CD4-positive, alpha-beta memory T cell (primary cell): ENCODE data around the gene CYP26A1. TPM values are rescaled to one million over a fixed set of nuclear protein-coding genes. Genes with fewer than 3 reads are reported as not detected.
A peak's percentile ranks its signal among the peaks of the same experiment; 100 is the strongest.

Experiments
- CTCF ChIA-PET: fragments of 350-600 bp; sonication (Branson Sonifier 250); formaldehyde crosslinking; loops from one replicate; lab custom pipeline; 2021; ENCODE audit warnings: inconsistent platforms; ENCODE audit not compliant: partially characterized antibody; lab: Charles Lee
- POLR2A ChIA-PET: fragments of 350-600 bp; sonication (Branson Sonifier 250); formaldehyde crosslinking; loops from one replicate; lab custom pipeline; 2021; ENCODE audit not compliant: partially characterized antibody; lab: Charles Lee
- DNase-seq, 5 donors: peaks; one replicate each; pipeline versions ENCODE4 v3.0.0 to v3.0.0-alpha.2; 2020 to 2022; ENCODE audit warnings: mixed read lengths in 1 of 5
- H3K27ac ChIP-seq: one replicate; pipeline ENCODE4 v1.7.0; 2013; ENCODE audit warnings: low read depth, low read length
- H3K27me3 ChIP-seq: 2 replicates; pipeline ENCODE4 v1.7.0; 2013; ENCODE audit warnings: mild to moderate bottlenecking, low read length, moderate library complexity; ENCODE audit not compliant: insufficient read depth
- H3K36me3 ChIP-seq: 2 replicates; pipeline ENCODE4 v1.7.0; 2013; ENCODE audit warnings: mild to moderate bottlenecking, low read length, moderate library complexity; ENCODE audit not compliant: insufficient read depth
- H3K4me1 ChIP-seq: 2 replicates; pipeline ENCODE4 v1.7.0; 2013; ENCODE audit warnings: mild to moderate bottlenecking, low read length, moderate library complexity; ENCODE audit not compliant: insufficient read depth
- H3K4me3 ChIP-seq, 2 donors: one replicate each; pipeline ENCODE4 v1.7.0; 2013; ENCODE audit warnings: low read length in 2 of 2, mild to moderate bottlenecking in 1 of 2
- H3K9me3 ChIP-seq, 2 donors: one replicate each; pipeline ENCODE4 v1.7.0; 2013; ENCODE audit warnings: low read length in 2 of 2, control low read depth in 1 of 2; ENCODE audit not compliant: control insufficient read depth in 1 of 2
- H3K27ac Mint-ChIP-seq, 7 donors: one replicate each; pipeline ENCODE4 v1.8.0; 2020 to 2021; ENCODE audit warnings: mixed read lengths in 7 of 7, mild to moderate bottlenecking in 6 of 7, inconsistent platforms in 3 of 7, moderate library complexity in 3 of 7
- H3K27me3 Mint-ChIP-seq, 2 donors: one replicate each; pipeline ENCODE4 v1.8.0; 2020 to 2021; ENCODE audit warnings: mixed read lengths in 2 of 2
- H3K36me3 Mint-ChIP-seq, 2 donors: one replicate each; pipeline ENCODE4 v1.8.0; 2020 to 2021; ENCODE audit warnings: mixed read lengths in 2 of 2, inconsistent platforms in 1 of 2, mild to moderate bottlenecking in 1 of 2
- H3K4me1 Mint-ChIP-seq, 4 donors: one replicate each; pipeline ENCODE4 v1.8.0; 2020 to 2021; ENCODE audit warnings: mixed read lengths in 4 of 4, mild to moderate bottlenecking in 1 of 4
- H3K4me3 Mint-ChIP-seq, 8 donors: one replicate each; pipeline ENCODE4 v1.8.0; 2020 to 2021; ENCODE audit warnings: mixed read lengths in 8 of 8, mild to moderate bottlenecking in 7 of 8, moderate library complexity in 6 of 8, inconsistent platforms in 3 of 8
- H3K9me3 Mint-ChIP-seq, 8 donors: one replicate each; pipeline ENCODE4 v1.8.0; 2020 to 2021; ENCODE audit warnings: mixed read lengths in 8 of 8, mild to moderate bottlenecking in 5 of 8, inconsistent platforms in 3 of 8, moderate library complexity in 1 of 8
- intact Hi-C: fragments of 100-400 bp; cut with micrococcal nuclease; formaldehyde crosslinking; loops from one replicate; pipeline ENCODE4 v1.15.1; 2023
- polyA plus RNA-seq, 2 donors: library from polyadenylated mRNA; unstranded; fragments of 300-500 nt; fragmentation: Illumina TruSeq; gene quantifications; one replicate each; pipeline ENCODE4 v1.2.3, GENCODE V29; 2021
- total RNA-seq, 2 experiments: library from RNA; stranded (reverse); gene quantifications; one replicate each; pipeline ENCODE4 v1.2.3, GENCODE V29; 2021

The CYP26A1 gene
- total and polyA plus RNA-seq, 4 experiments from 2014 or later = not detected

- Mint-ChIP-seq H3K36me3 (no peaks in the 10 kb centered on the region), H3K9me3 (peaks cover 0 to 11% (median 2%) of the 10 kb centered on the region in 8 donors), H3K27ac (no peak overlapping the region), H3K27me3 (no peaks in the 10 kb centered on the region), H3K4me3 (no peak overlapping the region), H3K4me1 (no peaks in the 10 kb centered on the region)
- ChIA-PET POLR2A (no interaction called here), CTCF (interaction anchor here (3.3 kb wide), 1 partner anchor 12 kb away, joined by 15 read pairs; no protein-coding TSS in a partner anchor)
- Histone ChIP-seq H3K4me1 (no peaks in the 10 kb centered on the region), H3K27ac (no peak overlapping the region), H3K27me3 (no peaks in the 10 kb centered on the region), H3K36me3 (no peaks in the 10 kb centered on the region), H3K4me3 (no peak overlapping the region), H3K9me3 (no peaks in the 10 kb centered on the region)
- DNase-seq = no peak
- intact Hi-C loops = no loop called here
These were observed 30.3 kb downstream of the CYP26A1 start for GRCh38 chr10:93103953-93104352.

DNA sequence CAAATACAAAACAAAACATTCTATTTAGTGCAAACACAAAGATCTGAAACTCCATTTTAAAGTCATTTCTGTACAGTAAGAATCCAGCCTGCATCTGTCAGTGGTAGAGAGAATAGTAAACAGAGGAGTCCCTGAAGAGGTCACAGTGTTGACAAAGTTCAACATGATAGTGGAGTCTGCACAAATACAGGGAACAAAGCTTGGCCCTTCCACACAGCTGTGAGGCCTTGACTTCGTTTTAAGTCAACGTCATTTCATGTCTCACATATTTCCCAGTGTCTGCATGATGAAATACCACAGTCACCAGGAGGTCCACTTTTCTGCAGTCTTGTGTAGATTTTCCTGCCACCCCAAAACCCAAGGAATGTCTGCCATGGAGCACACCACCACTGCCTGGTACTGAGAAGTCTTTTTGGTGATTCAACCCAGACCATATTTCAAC lies 33.0 kb downstream of the CYP26A1 start:
- H3K36me3 Mint-ChIP-seq = no peaks in the 10 kb centered on the region
- ChIA-PET POLR2A (interaction anchor here (0.8 kb wide), 1 partner anchor 10 kb away, joined by 3 read pairs; no protein-coding TSS in a partner anchor), CTCF (interaction anchor here (0.8 to 3.3 kb wide), 2 partner anchors 9 to 405 kb away, joined by 5 to 15 read pairs; no protein-coding TSS in a partner anchor)
- Histone ChIP-seq H3K4me3 (no peak overlapping the region), H3K4me1 (no peaks in the 10 kb centered on the region), H3K27ac (no peak overlapping the region), H3K9me3 (no peaks in the 10 kb centered on the region), H3K36me3 (no peaks in the 10 kb centered on the region), H3K27me3 (no peaks in the 10 kb centered on the region)
- peak overlapping the region in 1 of 7 donors; percentile 64 for H3K27ac Mint-ChIP-seq
- H3K27me3 Mint-ChIP-seq = peaks cover 0 to 6% of the 10 kb centered on the region in 2 donors
- DNase-seq = no peak
- no peak overlapping the region for H3K4me3 Mint-ChIP-seq
- H3K4me1 Mint-ChIP-seq = no peaks in the 10 kb centered on the region
- intact Hi-C loops = no loop called here
- H3K9me3 Mint-ChIP-seq = peaks cover 0 to 11% (median 2%) of the 10 kb centered on the region in 8 donors

DNA sequence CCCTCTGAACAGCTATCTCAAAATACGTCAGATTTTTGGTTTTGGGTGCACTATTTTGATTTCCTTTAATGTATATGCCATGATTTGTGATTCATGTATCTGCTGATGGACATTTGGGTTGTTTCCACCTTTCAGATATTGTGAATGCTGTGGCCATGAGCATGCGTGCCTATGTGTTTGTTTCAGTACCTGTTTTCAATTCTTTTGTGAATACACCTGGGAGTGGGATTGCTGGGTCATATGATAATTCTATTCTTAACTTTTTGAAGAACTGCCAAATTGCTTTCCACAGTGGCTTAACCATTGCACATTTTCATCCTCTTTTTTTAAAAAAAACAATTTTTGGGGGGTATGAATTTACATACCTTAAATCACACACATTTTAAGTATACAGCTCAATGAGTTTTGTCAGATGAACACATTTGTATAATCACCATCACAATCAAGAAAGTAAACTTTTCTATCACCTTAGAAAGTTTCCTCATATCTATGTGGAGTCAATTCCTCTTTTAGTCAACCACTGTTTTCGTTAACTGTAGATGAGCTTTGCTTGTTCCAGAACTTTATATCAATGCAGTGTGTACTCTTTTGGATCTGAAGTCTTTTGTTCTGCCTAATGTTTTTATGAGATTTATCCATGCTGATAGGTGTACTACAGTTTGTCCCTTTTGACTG lies 36.9 kb downstream of the CYP26A1 start:
- intact Hi-C loops = no loop called here
- H3K27me3 Mint-ChIP-seq = peaks cover 0 to 12% of the 10 kb centered on the region in 2 donors
- H3K9me3 Mint-ChIP-seq = no peaks in the 10 kb centered on the region
- H3K27ac Mint-ChIP-seq = no peak overlapping the region
- no peak for DNase-seq
- Histone ChIP-seq H3K27ac (no peak overlapping the region), H3K36me3 (no peaks in the 10 kb centered on the region), H3K9me3 (no peaks in the 10 kb centered on the region), H3K4me1 (peaks cover 6% of the 10 kb centered on the region), H3K4me3 (no peak overlapping the region), H3K27me3 (no peaks in the 10 kb centered on the region)
- H3K4me1 Mint-ChIP-seq = peaks cover 4 to 11% (median 6%) of the 10 kb centered on the region in 4 donors
- H3K36me3 Mint-ChIP-seq = no peaks in the 10 kb centered on the region
- ChIA-PET POLR2A (no interaction called here), CTCF (interaction anchor here (1.0 to 1.6 kb wide), 3 partner anchors 74 to 242 kb away, joined by 3 to 4 read pairs (median 3); no protein-coding TSS in a partner anchor)
- H3K4me3 Mint-ChIP-seq = no peak overlapping the region

DNA sequence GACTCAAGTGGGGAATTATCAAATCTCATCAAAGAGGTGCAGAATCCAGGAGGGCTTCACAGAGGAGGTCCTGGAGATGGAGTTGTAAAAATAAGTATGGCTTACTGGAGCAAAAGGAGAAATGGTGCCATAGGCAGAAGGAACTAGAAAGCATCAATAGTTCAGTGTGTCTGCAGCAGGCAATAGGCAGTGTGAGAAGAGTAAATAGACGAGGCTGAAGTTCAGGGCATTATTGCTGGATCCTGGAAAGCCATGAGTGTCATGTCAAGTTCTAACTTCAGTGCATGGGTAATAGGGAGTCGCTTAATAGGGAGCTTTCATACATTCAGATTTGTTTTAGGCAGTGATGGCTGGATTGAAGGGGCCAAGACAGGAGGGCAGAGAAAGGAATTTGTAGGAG lies 39.3 kb downstream of the CYP26A1 start:
- Histone ChIP-seq H3K9me3 (no peaks in the 10 kb centered on the region), H3K36me3 (no peaks in the 10 kb centered on the region), H3K27ac (no peak overlapping the region), H3K4me1 (peaks cover 14% of the 10 kb centered on the region), H3K4me3 (no peak overlapping the region), H3K27me3 (no peaks in the 10 kb centered on the region)
- Mint-ChIP-seq H3K27ac (peak overlapping the region in 1 of 7 donors; percentile 52), H3K9me3 (no peaks in the 10 kb centered on the region), H3K27me3 (peaks cover 0 to 12% of the 10 kb centered on the region in 2 donors), H3K4me3 (peak overlapping the region in 1 of 8 donors; percentile 21), H3K4me1 (peaks cover 11 to 21% (median 14%) of the 10 kb centered on the region in 4 donors), H3K36me3 (no peaks in the 10 kb centered on the region)
- ChIA-PET CTCF (interaction anchor here (0.8 kb wide), 1 partner anchor 11 kb away, joined by 3 read pairs; no protein-coding TSS in a partner anchor), POLR2A (no interaction called here)
- DNase-seq = no peak
- intact Hi-C loops = no loop called here

- no peaks in the 10 kb centered on the region for H3K36me3 ChIP-seq
- no peaks in the 10 kb centered on the region for H3K36me3 Mint-ChIP-seq
- peak; percentile 64 to 75 (median 66) for DNase-seq
- H3K9me3 ChIP-seq = no peaks in the 10 kb centered on the region
- H3K27me3 ChIP-seq = no peaks in the 10 kb centered on the region
- H3K27ac Mint-ChIP-seq = peak overlapping the region in 6 of 7 donors; percentile 29 to 80 (median 74)
- peaks cover 0 to 9% of the 10 kb centered on the region in 2 donors for H3K27me3 Mint-ChIP-seq
- H3K4me3 Mint-ChIP-seq = peak overlapping the region in 3 of 8 donors; percentile 24 to 56 (median 34)
- H3K9me3 Mint-ChIP-seq = no peaks in the 10 kb centered on the region
- intact Hi-C loops = loop anchor here (1.0 to 5.0 kb wide), 3 partner anchors 173 to 366 kb away; partner anchors contain the start of gene MYOF
- H3K27ac ChIP-seq = no peak overlapping the region
- ChIA-PET CTCF (interaction anchor here (0.6 to 3.3 kb wide), 25 partner anchors 10 to 367 kb away, joined by 3 to 35 read pairs (median 5); partner anchors contain the start of gene MYOF), POLR2A (interaction anchor here (1.0 kb wide), 1 partner anchor 237 kb away, joined by 4 read pairs; no protein-coding TSS in a partner anchor)
- no peak overlapping the region for H3K4me3 ChIP-seq
- H3K4me1 Mint-ChIP-seq = peaks cover 12 to 28% (median 17%) of the 10 kb centered on the region in 4 donors
- H3K4me1 ChIP-seq = peaks cover 14% of the 10 kb centered on the region
These were observed 42.1 kb downstream of the CYP26A1 start for GRCh38 chr10:93115661-93116383.

GRCh38 chr10:93121311-93121710 lies 47.6 kb downstream of the CYP26A1 start:
- ChIA-PET CTCF (interaction anchor here (1.1 to 1.4 kb wide), 3 partner anchors 170 to 231 kb away, joined by 3 read pairs; no protein-coding TSS in a partner anchor), POLR2A (no interaction called here)
- Histone ChIP-seq H3K4me3 (no peak overlapping the region), H3K36me3 (no peaks in the 10 kb centered on the region), H3K27ac (no peak overlapping the region), H3K9me3 (no peaks in the 10 kb centered on the region), H3K27me3 (no peaks in the 10 kb centered on the region), H3K4me1 (peaks cover 30% of the 10 kb centered on the region)
- Mint-ChIP-seq H3K27ac (no peak overlapping the region), H3K4me1 (peaks cover 26 to 47% (median 34%) of the 10 kb centered on the region in 4 donors), H3K9me3 (peaks cover 2 to 11% (median 7%) of the 10 kb centered on the region in 8 donors), H3K36me3 (peaks cover 0 to 2% of the 10 kb centered on the region in 2 donors), H3K27me3 (no peaks in the 10 kb centered on the region), H3K4me3 (no peak overlapping the region)
- intact Hi-C loops = no loop called here
- no peak for DNase-seq
